Colonic mucosa (tissue), 4 donors: ENCODE measurements around the gene TTLL4. TPM values are rescaled to one million over a fixed set of nuclear protein-coding genes. Genes with fewer than 3 reads are reported as not detected.
A peak's percentile ranks its signal among the peaks of the same experiment; 100 is the strongest.

Experiments
- DNase-seq: peaks from one replicate; pipeline ENCODE4 v3.0.0-alpha.2; 2020
- H3K27ac ChIP-seq: fragments of 200-600 bp; one replicate; pipeline ENCODE4 v1.8.0; 2021
- H3K27me3 ChIP-seq: fragments of 200-600 bp; one replicate; pipeline ENCODE4 v1.8.0; 2021
- H3K36me3 ChIP-seq: fragments of 200-600 bp; one replicate; pipeline ENCODE4 v1.8.0; 2021
- H3K4me1 ChIP-seq: fragments of 200-600 bp; one replicate; pipeline ENCODE4 v1.8.0; 2021; ENCODE audit warnings: mild to moderate bottlenecking
- H3K4me3 ChIP-seq: fragments of 200-600 bp; one replicate; pipeline ENCODE4 v1.8.0; 2021
- H3K9ac ChIP-seq, 2 donors: one replicate each; pipeline ENCODE4 v1.7.0; 2013; ENCODE audit warnings: control low read depth in 2 of 2, low read depth in 2 of 2, low read length in 2 of 2
- H3K9me3 ChIP-seq: fragments of 200-600 bp; one replicate; pipeline ENCODE4 v1.8.0; 2021
- CTCF ChIP-seq: fragments of 200-600 bp; IDR thresholded peaks from one replicate; pipeline ENCODE4 v1.8.0; 2022; ENCODE audit warnings: antibody characterized with exemption, mild to moderate bottlenecking
- intact Hi-C: fragments of 100-400 bp; cut with DNase I; formaldehyde crosslinking; loops from one replicate; pipeline ENCODE4 v1.14.1; 2022
- total RNA-seq, 2 donors: library from RNA; stranded (reverse); fragmentation: NEBNext Ultra II Directional in 1 of 2; extraction: Animal tissue kit (Norgen Biotek cat#: 25700) in 1 of 2; gene quantifications; one replicate each; pipeline ENCODE4 v1.2.1, GENCODE V29; 2021
- donor health status: healthy.
- donor health status: DM: no; HTN: no; CAD: no.
- donor health status: DM: no; HTN: no; CAD: no.

Gene TTLL4
- total RNA-seq, 2 donors from 2014 or later: 27.5 to 36.7 TPM

GRCh38 chr2:218781691-218782527, 71.3 kb downstream of the TTLL4 start, which contains the start of gene CYP27A1:
Gene CYP27A1 (plus strand): TSS chr2:218782147. CDS start chr2:218782183, 36 bp downstream.
- no peaks in the 10 kb centered on the region for H3K36me3 ChIP-seq
- H3K9ac ChIP-seq: peak within 1 kb of the TSS; percentile 82 to 85
- DNase-seq: peak; percentile 79
- H3K27me3 ChIP-seq: no peaks in the 10 kb centered on the region
- H3K27ac ChIP-seq: peak within 1 kb of the TSS; percentile 65
- H3K4me3 ChIP-seq: peak within 1 kb of the TSS; percentile 62
- no peaks in the 10 kb centered on the region for H3K4me1 ChIP-seq
- no peak for TF ChIP-seq CTCF
- H3K9me3 ChIP-seq: no peaks in the 10 kb centered on the region
- intact Hi-C loops: no loop called here

GRCh38 chr2:218782528-218782844, 71.9 kb downstream of the TTLL4 start:
- no peak for DNase-seq
- intact Hi-C loops: no loop called here
- Histone ChIP-seq H3K27ac (peak overlapping the region; percentile 65), H3K4me3 (peak overlapping the region; percentile 62), H3K27me3 (no peaks in the 10 kb centered on the region), H3K36me3 (no peaks in the 10 kb centered on the region), H3K4me1 (no peaks in the 10 kb centered on the region), H3K9me3 (no peaks in the 10 kb centered on the region), H3K9ac (peak overlapping the region; percentile 82 to 85)
- TF ChIP-seq CTCF: no peak

GRCh38 chr2:218783688-218784087, 73.1 kb downstream of the TTLL4 start:
- no peak overlapping the region for H3K27ac ChIP-seq
- no peaks in the 10 kb centered on the region for H3K27me3 ChIP-seq
- no peak for DNase-seq
- H3K9ac ChIP-seq: peak overlapping the region; percentile 14 to 34
- no peaks in the 10 kb centered on the region for H3K9me3 ChIP-seq
- TF ChIP-seq CTCF: no peak
- H3K4me1 ChIP-seq: no peaks in the 10 kb centered on the region
- no peak overlapping the region for H3K4me3 ChIP-seq
- intact Hi-C loops: no loop called here
- no peaks in the 10 kb centered on the region for H3K36me3 ChIP-seq

GRCh38 chr2:218785103-218785502, 74.5 kb downstream of the TTLL4 start:
- DNase-seq: peak; percentile 36
- Histone ChIP-seq H3K4me3 (no peak overlapping the region), H3K4me1 (no peaks in the 10 kb centered on the region)

GRCh38 chr2:218786133-218786532, 75.5 kb downstream of the TTLL4 start:
- H3K27me3 ChIP-seq: no peaks in the 10 kb centered on the region

More at GRCh38 chr2:218785103-218785502, 74.5 kb downstream of the TTLL4 start:
- H3K27me3 ChIP-seq: no peaks in the 10 kb centered on the region
- intact Hi-C loops: no loop called here
- no peak overlapping the region for H3K9ac ChIP-seq
- H3K36me3 ChIP-seq: no peaks in the 10 kb centered on the region
- no peaks in the 10 kb centered on the region for H3K9me3 ChIP-seq
- TF ChIP-seq CTCF: no peak
- no peak overlapping the region for H3K27ac ChIP-seq

More at GRCh38 chr2:218786133-218786532, 75.5 kb downstream of the TTLL4 start:
- no peak overlapping the region for H3K4me3 ChIP-seq
- no peaks in the 10 kb centered on the region for H3K9me3 ChIP-seq
- no peaks in the 10 kb centered on the region for H3K4me1 ChIP-seq
- H3K27ac ChIP-seq: no peak overlapping the region
- intact Hi-C loops: no loop called here
- no peaks in the 10 kb centered on the region for H3K36me3 ChIP-seq
- H3K9ac ChIP-seq: no peak overlapping the region
- DNase-seq: no peak
- TF ChIP-seq CTCF: no peak
